Keratinocyte (primary cell): ENCODE results near the gene NF2. TPM values are rescaled to one million over a fixed set of nuclear protein-coding genes. Genes with fewer than 3 reads are reported as not detected.

ENCODE experiments used
- DNase-seq: peaks from one replicate; pipeline ENCODE4 v3.0.0-alpha.2; 2011; ENCODE audit warnings: low read depth, missing footprints, low spot score
- FAIRE-seq: peaks from 2 replicates; lab custom pipeline; 2011; peaks lifted over from hg19 to GRCh38; lab: Jason Lieb, UNC
- H2AFZ ChIP-seq: 2 replicates; pipeline ENCODE4 v1.6.0; 2012; ENCODE audit warnings: low read length, control low read depth, inconsistent platforms; ENCODE audit not compliant: control insufficient read depth
- H3K27ac ChIP-seq: 2 replicates; pipeline ENCODE4 v1.5.1; 2011; ENCODE audit warnings: low read length; ENCODE audit not compliant: control insufficient read depth, insufficient read depth
- H3K27me3 ChIP-seq: 3 replicates; pipeline ENCODE4 v1.6.0; 2011; ENCODE audit warnings: low read length; ENCODE audit not compliant: control insufficient read depth, insufficient read depth; ENCODE audit errors: extremely low read depth
- H3K36me3 ChIP-seq, 2 experiments: 2 replicates in 1 of 2; 3 replicates in 1 of 2; pipeline ENCODE4 v1.5.1; 2011; ENCODE audit warnings: low read length in 2 of 2, mild to moderate bottlenecking in 1 of 2; ENCODE audit not compliant: control insufficient read depth in 2 of 2, insufficient read depth in 2 of 2; ENCODE audit errors: extremely low read depth in 1 of 2
- H3K4me1 ChIP-seq: 3 replicates; pipeline ENCODE4 v1.5.1; 2011; ENCODE audit warnings: low read length; ENCODE audit not compliant: control insufficient read depth, insufficient read depth; ENCODE audit errors: extremely low read depth
- H3K4me2 ChIP-seq: 3 replicates; pipeline ENCODE4 v1.6.0; 2011; ENCODE audit warnings: low read depth, low read length; ENCODE audit not compliant: control insufficient read depth, insufficient read depth; ENCODE audit errors: extremely low read depth
- H3K4me3 ChIP-seq, 3 experiments: fragments of 200-600 bp in 1 of 3; sonication (generic) in 1 of 3; 2 replicates in 2 of 3; 3 replicates in 1 of 3; pipeline ENCODE4 v1.5.1; 2011 to 2016; ENCODE audit warnings: low read length in 3 of 3, mild to moderate bottlenecking in 3 of 3, control low read depth in 2 of 3, inconsistent platforms in 1 of 3, low read depth in 1 of 3, mixed read lengths in 1 of 3, mixed run types in 1 of 3, moderate library complexity in 1 of 3; ENCODE audit not compliant: control insufficient read depth in 2 of 3, insufficient read depth in 2 of 3; ENCODE audit errors: extremely low read depth in 1 of 3
- H3K79me2 ChIP-seq: 2 replicates; pipeline ENCODE4 v1.6.0; 2012; ENCODE audit warnings: low read length; ENCODE audit not compliant: control insufficient read depth, insufficient read depth
- H3K9ac ChIP-seq: 3 replicates; pipeline ENCODE4 v1.6.0; 2011; ENCODE audit warnings: low read length; ENCODE audit not compliant: control insufficient read depth, insufficient read depth; ENCODE audit errors: extremely low read depth
- H3K9me1 ChIP-seq: 3 replicates; pipeline ENCODE4 v1.6.0; 2011; ENCODE audit warnings: low read length; ENCODE audit not compliant: control insufficient read depth, insufficient read depth; ENCODE audit errors: extremely low read depth
- H3K9me3 ChIP-seq: 2 replicates; pipeline ENCODE4 v1.5.1; 2012; ENCODE audit warnings: low read depth, low read length; ENCODE audit not compliant: control insufficient read depth
- H4K20me1 ChIP-seq: 3 replicates; pipeline ENCODE4 v1.6.0; 2011; ENCODE audit warnings: low read length; ENCODE audit not compliant: control insufficient read depth, insufficient read depth; ENCODE audit errors: extremely low read depth
- CTCF ChIP-seq, 3 experiments: IDR thresholded peaks in 1 of 3; conservative IDR thresholded peaks in 1 of 3; optimal IDR thresholded peaks in 1 of 3; 2 replicates in 2 of 3; 3 replicates in 1 of 3; pipeline versions ENCODE3 to v1.5.1; 2011; ENCODE audit warnings: low read length in 3 of 3, mild to moderate bottlenecking in 3 of 3, moderate library complexity in 2 of 3, control low read depth in 1 of 3, inconsistent platforms in 1 of 3; ENCODE audit not compliant: insufficient read depth in 2 of 3; ENCODE audit errors: extremely low read depth in 1 of 3
- EZH2 ChIP-seq: IDR thresholded peaks from one replicate; pipeline ENCODE4 v1.6.1; 2012; ENCODE audit warnings: inconsistent platforms, mild to moderate bottlenecking, low read length, moderate library complexity
- dilution Hi-C: fragments of 300-500 bp; cut with MboI; formaldehyde crosslinking; loops from one replicate; pipeline ENCODE4 v1.7.0; 2020; ENCODE audit warnings: low sequenced_read_pairs; ENCODE audit not compliant: extremely low pct_ligation_motif_present
- polyA plus RNA-seq, 5 experiments: library from polyadenylated mRNA; depleted of rRNA in 3 of 5; stranded (reverse) in 3 of 5; stranded (forward) in 1 of 5; unstranded in 1 of 5; fragments of >200 nt; gene quantifications; 1 replicate in 1 of 5; 2 replicates in 3 of 5; 3 replicates in 1 of 5; pipeline versions ENCODE4 v1.2.1 to v1.2.3, GENCODE V29; 2011 to 2012; ENCODE audit warnings: missing spikeins in 2 of 5, low read depth in 1 of 5, low replicate concordance in 1 of 5

Gene NF2
- polyA plus RNA-seq, 1 donor (not counting 4 experiments of a cell fraction or from before 2014, with no cell fraction given) = 50.2 TPM

- no peak for DNase-seq
- Histone ChIP-seq H3K4me1 (no peaks in the 10 kb centered on the region), H3K27ac (no peak overlapping the region), H3K9me3 (no peaks in the 10 kb centered on the region), H3K4me2 (no peak overlapping the region), H3K9me1 (no peaks in the 10 kb centered on the region), H3K4me3 (no peak overlapping the region), H2AFZ (no peak overlapping the region), H3K9ac (no peak overlapping the region), H4K20me1 (no peaks in the 10 kb centered on the region), H3K36me3 (peaks cover 5 to 12% of the 10 kb centered on the region in 2 experiments), H3K27me3 (no peaks in the 10 kb centered on the region), H3K79me2 (peaks cover 95% of the 10 kb centered on the region)
- no peak for TF ChIP-seq CTCF (optimal IDR thresholded peaks at IDR 0.05 in 1 of 3, IDR thresholded peaks at IDR 0.05 in 1 of 3, conservative IDR thresholded peaks at IDR 0.05 in 1 of 3; ENCODE audit: extremely low read depth in 1 of 3, insufficient read depth in 2 of 3, low read length in 3 of 3)
- TF ChIP-seq EZH2 = no peak
- dilution Hi-C loops = no loop called here
- FAIRE-seq = peak; percentile 51
These were observed 29.2 kb downstream of the NF2 start for GRCh38 chr22:29632672-29633071.

- dilution Hi-C loops = no loop called here
- Histone ChIP-seq H3K27me3 (no peaks in the 10 kb centered on the region), H3K4me1 (no peaks in the 10 kb centered on the region), H4K20me1 (no peaks in the 10 kb centered on the region), H3K9me3 (no peaks in the 10 kb centered on the region), H3K4me2 (no peak overlapping the region), H3K4me3 (no peak overlapping the region), H3K9me1 (no peaks in the 10 kb centered on the region), H3K36me3 (peaks cover 5 to 20% of the 10 kb centered on the region in 2 experiments), H3K79me2 (peaks cover 90% of the 10 kb centered on the region), H3K27ac (no peak overlapping the region), H2AFZ (no peak overlapping the region), H3K9ac (no peak overlapping the region)
- FAIRE-seq = no peak
- DNase-seq = no peak
- no peak for TF ChIP-seq EZH2
- no peak for TF ChIP-seq CTCF (optimal IDR thresholded peaks at IDR 0.05 in 1 of 3, IDR thresholded peaks at IDR 0.05 in 1 of 3, conservative IDR thresholded peaks at IDR 0.05 in 1 of 3; ENCODE audit: extremely low read depth in 1 of 3, insufficient read depth in 2 of 3, low read length in 3 of 3)
These were observed 30.3 kb downstream of the NF2 start for GRCh38 chr22:29633514-29634312.
